ENCODE measurements around the gene DBT. TPM values are rescaled to one million over a fixed set of nuclear protein-coding genes. Genes with fewer than 3 reads are reported as not detected.

Gene DBT
- total and polyA plus RNA-seq, 2 donors (not counting 1 experiment from before 2014, with no cell fraction given), result 2.6 to 15.1 TPM

- H3K4me1 Mint-ChIP-seq, result no peaks in the 10 kb centered on the region
- no peaks in the 10 kb centered on the region for H3K4me1 ChIP-seq (ENCODE audit: control insufficient read depth in 2 of 2, insufficient read depth in 2 of 2, low read length in 2 of 2)
- intact Hi-C loops (cut with micrococcal nuclease), result no loop called here
These were observed 40.7 kb upstream of the DBT start for GRCh38 chr1:100290291-100290690.

DNA sequence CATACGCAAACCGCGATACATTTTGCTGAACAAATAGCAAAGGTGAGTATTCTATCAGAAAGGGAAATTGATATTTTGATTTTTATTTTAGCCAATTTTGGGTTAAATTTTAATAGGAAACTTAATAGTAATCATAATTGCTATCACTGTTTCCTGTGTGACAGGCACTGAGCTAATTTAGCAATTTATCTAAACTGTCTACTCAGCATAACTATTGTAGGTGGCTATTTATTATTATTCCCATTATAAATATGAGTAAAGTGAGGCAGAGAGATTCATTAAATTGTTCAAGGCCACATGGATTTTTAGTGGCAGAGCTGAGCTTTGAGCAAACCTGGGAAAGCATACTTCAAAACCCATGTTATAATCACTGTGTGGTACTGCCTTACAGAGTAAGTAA lies 37.5 kb upstream of the DBT start:
- TF ChIP-seq EZH2 (IDR thresholded peaks at IDR 0.05; ENCODE audit: borderline replicate concordance, insufficient read depth, low read depth, low read length, poor library complexity, severe bottlenecking), result no peak
- Histone ChIP-seq H3K27ac (ENCODE audit: low read length in 2 of 2) (no peak overlapping the region), H4K20me1 (ENCODE audit: control insufficient read depth, insufficient read depth, low read length, poor library complexity, severe bottlenecking) (no peaks in the 10 kb centered on the region), H3K4me3 (ENCODE audit: control extremely low read depth in 1 of 5, extremely low read depth in 1 of 5, insufficient read depth in 1 of 5, low read depth in 2 of 5, low read length in 4 of 5) (no peak overlapping the region), H3K4me1 (ENCODE audit: control insufficient read depth in 2 of 2, insufficient read depth in 2 of 2, low read length in 2 of 2) (no peaks in the 10 kb centered on the region), H2AFZ (ENCODE audit: insufficient read depth, low read depth, low read length, poor library complexity, severe bottlenecking) (no peak overlapping the region), H3K79me2 (ENCODE audit: control insufficient read depth, insufficient read depth, low read length) (no peaks in the 10 kb centered on the region), H3K4me2 (replicated peaks; ENCODE audit: low read depth, low read length, poor library complexity, severe bottlenecking) (no peak overlapping the region), H3K36me3 (replicated peaks in 1 of 2; ENCODE audit: control extremely low read depth in 1 of 2, control insufficient read depth in 1 of 2, extremely low read depth in 1 of 2, insufficient read depth in 2 of 2, low read length in 1 of 2) (peaks cover 6 to 63% of the 10 kb centered on the region in 2 experiments), H3K9ac (ENCODE audit: low read length) (no peak overlapping the region), H3K27me3 (replicated peaks in 1 of 4; ENCODE audit: control extremely low read depth in 1 of 4, control insufficient read depth in 3 of 4, insufficient read depth in 4 of 4, low read length in 3 of 4) (no peaks in the 10 kb centered on the region), H3K9me3 (ENCODE audit: control extremely low read depth in 1 of 3, control insufficient read depth in 2 of 3, insufficient read depth in 1 of 3, low read length in 2 of 3) (no peaks in the 10 kb centered on the region)
- no peak overlapping the region for H3K4me3 Mint-ChIP-seq
- H3K27me3 Mint-ChIP-seq, result no peaks in the 10 kb centered on the region
- no peak overlapping the region for H3K27ac Mint-ChIP-seq
- no CpG with 5 or more reads among the region's 3 CpGs for WGBS (ENCODE audit: insufficient coverage)
- intact Hi-C loops (cut with micrococcal nuclease), result no loop called here
- no peaks in the 10 kb centered on the region for H3K9me3 Mint-ChIP-seq (ENCODE audit: insufficient read depth)
- ATAC-seq (ENCODE audit: low read depth) (no peak), DNase-seq (no peak)
- H3K4me1 Mint-ChIP-seq, result no peaks in the 10 kb centered on the region
- CTCF ChIA-PET, result interaction anchor here (1.1 to 1.4 kb wide), 2 partner anchors 71 to 169 kb away, joined by 3 to 4 read pairs; no protein-coding TSS in a partner anchor
- POLR2A ChIA-PET, result no interaction called here

More at GRCh38 chr1:100290291-100290690, 40.7 kb upstream of the DBT start:
- ChIA-PET POLR2A (no interaction called here), CTCF (interaction anchor here (0.8 to 2.7 kb wide), 2 partner anchors 69 to 169 kb away, joined by 3 to 14 read pairs; no protein-coding TSS in a partner anchor)
- no peak for ATAC-seq (ENCODE audit: low read depth)
- Mint-ChIP-seq H3K27me3 (no peaks in the 10 kb centered on the region), H3K27ac (no peak overlapping the region), H3K9me3 (ENCODE audit: insufficient read depth) (no peaks in the 10 kb centered on the region), H3K4me3 (no peak overlapping the region)
- Histone ChIP-seq H3K4me3 (ENCODE audit: control extremely low read depth in 1 of 5, extremely low read depth in 1 of 5, insufficient read depth in 1 of 5, low read depth in 2 of 5, low read length in 4 of 5) (no peak overlapping the region), H3K4me2 (replicated peaks; ENCODE audit: low read depth, low read length, poor library complexity, severe bottlenecking) (no peak overlapping the region), H3K27me3 (replicated peaks in 1 of 4; ENCODE audit: control extremely low read depth in 1 of 4, control insufficient read depth in 3 of 4, insufficient read depth in 4 of 4, low read length in 3 of 4) (no peaks in the 10 kb centered on the region), H4K20me1 (ENCODE audit: control insufficient read depth, insufficient read depth, low read length, poor library complexity, severe bottlenecking) (no peaks in the 10 kb centered on the region), H3K9me3 (ENCODE audit: control extremely low read depth in 1 of 3, control insufficient read depth in 2 of 3, insufficient read depth in 1 of 3, low read length in 2 of 3) (no peaks in the 10 kb centered on the region), H3K79me2 (ENCODE audit: control insufficient read depth, insufficient read depth, low read length) (no peaks in the 10 kb centered on the region), H2AFZ (ENCODE audit: insufficient read depth, low read depth, low read length, poor library complexity, severe bottlenecking) (no peak overlapping the region), H3K36me3 (replicated peaks in 1 of 2; ENCODE audit: control extremely low read depth in 1 of 2, control insufficient read depth in 1 of 2, extremely low read depth in 1 of 2, insufficient read depth in 2 of 2, low read length in 1 of 2) (peaks cover 1 to 49% of the 10 kb centered on the region in 2 experiments), H3K9ac (ENCODE audit: low read length) (no peak overlapping the region), H3K27ac (ENCODE audit: low read length in 2 of 2) (no peak overlapping the region)
- no peak for DNase-seq
- no peak for TF ChIP-seq EZH2 (IDR thresholded peaks at IDR 0.05; ENCODE audit: borderline replicate concordance, insufficient read depth, low read depth, low read length, poor library complexity, severe bottlenecking)
- TF ChIP-seq, protein P1, sequence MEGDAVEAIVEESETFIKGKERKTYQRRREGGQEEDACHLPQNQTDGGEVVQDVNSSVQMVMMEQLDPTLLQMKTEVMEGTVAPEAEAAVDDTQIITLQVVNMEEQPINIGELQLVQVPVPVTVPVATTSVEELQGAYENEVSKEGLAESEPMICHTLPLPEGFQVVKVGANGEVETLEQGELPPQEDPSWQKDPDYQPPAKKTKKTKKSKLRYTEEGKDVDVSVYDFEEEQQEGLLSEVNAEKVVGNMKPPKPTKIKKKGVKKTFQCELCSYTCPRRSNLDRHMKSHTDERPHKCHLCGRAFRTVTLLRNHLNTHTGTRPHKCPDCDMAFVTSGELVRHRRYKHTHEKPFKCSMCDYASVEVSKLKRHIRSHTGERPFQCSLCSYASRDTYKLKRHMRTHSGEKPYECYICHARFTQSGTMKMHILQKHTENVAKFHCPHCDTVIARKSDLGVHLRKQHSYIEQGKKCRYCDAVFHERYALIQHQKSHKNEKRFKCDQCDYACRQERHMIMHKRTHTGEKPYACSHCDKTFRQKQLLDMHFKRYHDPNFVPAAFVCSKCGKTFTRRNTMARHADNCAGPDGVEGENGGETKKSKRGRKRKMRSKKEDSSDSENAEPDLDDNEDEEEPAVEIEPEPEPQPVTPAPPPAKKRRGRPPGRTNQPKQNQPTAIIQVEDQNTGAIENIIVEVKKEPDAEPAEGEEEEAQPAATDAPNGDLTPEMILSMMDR (IDR thresholded peaks at IDR 0.05), result no peak
- 100% methylated on average over 2 of the region's 2 CpGs for WGBS (ENCODE audit: insufficient coverage)

Data from B cell (primary cell).